ENCODE data around the gene ZCCHC7.

Gene ZCCHC7

DNA sequence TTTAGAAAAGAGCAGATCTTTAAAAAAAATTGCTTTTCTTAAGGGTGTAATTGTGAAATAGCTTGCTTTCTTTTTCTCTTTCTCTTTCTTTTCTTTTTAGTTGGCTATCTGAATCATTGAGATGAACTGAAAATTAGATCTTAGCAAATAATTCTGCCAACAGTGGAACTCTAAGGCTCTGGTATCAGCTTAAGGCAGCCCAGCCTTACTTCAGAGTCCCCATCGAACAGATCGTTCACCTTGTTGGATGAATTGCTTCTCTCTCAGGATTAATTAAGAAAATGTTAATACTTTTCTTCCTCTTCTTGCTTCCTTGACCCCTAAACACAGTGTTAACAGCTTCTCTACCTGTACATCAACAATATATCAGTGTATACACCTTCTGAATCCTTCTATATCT is 92.1 kb downstream of the ZCCHC7 start:
- no peak for FAIRE-seq

DNA sequence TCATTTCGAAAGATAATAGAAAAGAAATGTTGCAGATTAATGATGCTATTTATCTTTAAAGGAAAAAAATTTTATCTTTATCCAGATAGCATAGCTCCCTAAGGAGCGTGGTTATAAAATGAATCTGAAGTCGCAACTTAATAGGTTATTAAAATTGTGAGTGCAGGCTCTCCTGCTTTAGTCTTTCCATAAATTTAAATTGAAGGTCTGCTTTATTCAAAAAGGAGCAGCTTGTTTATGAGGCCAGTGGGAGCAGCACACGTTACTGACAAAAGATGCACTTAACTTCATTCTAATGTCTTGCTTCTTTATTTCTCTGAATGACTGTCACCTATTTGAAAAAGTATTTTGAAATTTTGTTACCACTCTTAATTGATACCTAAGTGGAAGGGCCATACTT is 95.0 kb downstream of the ZCCHC7 start:
- no peak for FAIRE-seq

DNA sequence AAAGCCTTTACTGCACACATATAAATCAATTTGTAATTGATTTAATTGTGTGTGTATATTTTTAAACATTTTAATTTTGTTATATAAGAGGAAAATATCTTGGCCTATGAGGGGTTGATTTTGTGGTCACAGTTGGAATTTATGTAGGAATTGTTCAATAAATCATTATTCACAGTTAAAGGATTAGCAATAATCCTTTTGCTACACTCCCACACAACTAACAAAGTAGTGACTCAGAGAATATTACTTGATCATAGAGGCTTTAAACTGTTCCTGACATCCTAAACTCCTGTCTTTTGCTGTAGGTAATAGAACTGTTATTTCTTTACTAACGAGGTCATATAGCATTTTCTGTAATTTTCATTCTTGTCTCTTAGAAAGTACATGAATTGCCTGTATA is 95.5 kb downstream of the ZCCHC7 start:
- no peak for FAIRE-seq

DNA sequence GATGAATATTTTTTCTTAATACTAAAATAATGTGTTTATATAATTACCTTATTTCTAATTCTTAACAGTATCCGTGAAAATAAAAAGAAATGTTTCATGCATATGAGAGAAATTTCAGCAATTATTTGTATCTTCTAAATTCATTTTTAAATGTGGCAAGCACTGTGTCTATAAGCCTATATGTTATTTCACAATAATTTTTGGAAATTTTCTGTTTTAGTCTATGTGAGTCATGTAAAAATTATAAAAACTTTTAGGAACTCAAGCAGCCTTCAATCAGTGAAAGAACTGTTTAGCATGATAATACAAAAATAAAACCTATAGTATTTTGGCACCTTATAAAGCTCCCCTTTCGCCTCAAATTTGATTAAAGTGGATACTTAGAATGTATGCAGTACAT is 96.8 kb downstream of the ZCCHC7 start:
- no peak for FAIRE-seq

DNA sequence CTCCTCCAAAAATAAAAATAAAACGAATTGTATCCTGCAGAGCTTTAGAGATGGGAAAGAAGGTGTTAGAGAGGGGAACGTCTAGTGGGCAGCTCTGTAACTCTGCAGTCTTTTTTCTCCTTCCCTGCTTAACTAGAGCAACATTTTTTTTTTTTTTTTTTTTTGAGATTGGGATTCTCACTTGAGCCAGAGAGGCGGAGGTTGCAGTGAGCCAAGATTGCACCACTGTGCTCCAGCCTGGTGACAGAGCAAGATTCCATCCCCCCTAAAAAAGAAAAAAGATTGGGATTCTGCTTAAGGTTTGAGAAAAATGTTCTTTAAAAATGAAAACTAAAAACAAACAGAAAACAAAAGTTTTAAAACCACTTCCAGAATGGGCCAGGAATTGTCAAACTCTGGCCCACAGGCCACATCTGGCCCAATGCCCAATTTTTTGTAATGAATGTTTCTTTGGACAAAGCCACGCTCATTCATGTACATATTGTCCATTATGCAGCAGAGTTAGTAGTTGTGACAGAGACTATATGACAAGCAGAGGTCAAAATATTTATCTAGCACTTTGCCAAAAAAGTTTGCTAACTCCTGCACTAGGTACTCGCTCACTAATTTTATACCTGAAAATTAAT is 98.5 kb downstream of the ZCCHC7 start:
- FAIRE-seq: no peak

DNA sequence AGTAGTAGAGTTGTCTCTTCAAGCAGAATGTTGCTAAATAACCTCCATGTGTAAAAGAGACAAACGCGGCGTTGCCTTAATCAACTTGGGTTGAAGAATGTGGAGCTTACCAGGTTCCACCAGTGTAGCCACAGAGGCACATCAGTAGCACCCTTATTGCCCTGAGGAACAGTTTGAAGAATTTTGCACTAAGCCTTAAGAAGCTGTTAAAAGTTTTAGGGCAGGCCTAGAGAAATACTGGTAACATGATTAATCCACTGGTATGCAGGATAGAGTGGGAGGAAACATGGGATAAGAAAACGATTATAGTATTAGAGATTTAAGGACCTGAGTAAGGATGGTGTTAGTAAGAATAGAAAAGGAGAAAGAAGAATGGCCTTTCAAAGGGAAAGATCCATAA is 100.6 kb downstream of the ZCCHC7 start:
- no peak for FAIRE-seq

DNA sequence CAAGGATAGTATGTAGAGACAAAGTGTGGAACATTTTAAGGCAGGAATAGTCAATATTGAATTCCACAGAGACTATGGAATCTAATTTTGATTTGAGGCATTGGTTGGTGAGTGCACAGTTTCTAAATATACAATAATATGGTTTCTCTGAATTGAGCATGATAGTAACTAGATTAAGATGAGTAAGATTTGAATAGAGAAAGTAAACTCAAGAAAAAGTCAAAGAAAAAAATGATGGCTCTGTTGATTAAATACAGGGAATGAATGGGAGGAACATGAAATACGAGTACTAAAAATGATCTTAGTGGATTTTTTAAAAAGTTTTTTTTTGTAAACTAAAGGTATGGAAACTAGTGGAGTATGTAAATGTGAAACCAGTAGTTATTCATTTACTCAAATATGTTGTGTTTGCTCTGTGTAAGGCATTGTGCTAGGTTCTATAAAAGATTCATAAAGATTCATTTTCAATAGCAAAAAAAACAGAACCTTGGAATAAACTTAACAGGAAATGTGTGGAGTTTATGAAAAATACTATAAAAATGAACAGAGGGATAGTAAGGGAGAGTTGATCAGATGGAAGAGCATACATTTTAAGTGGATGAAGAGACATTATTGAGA is 101.2 kb downstream of the ZCCHC7 start:
- no peak for FAIRE-seq

DNA sequence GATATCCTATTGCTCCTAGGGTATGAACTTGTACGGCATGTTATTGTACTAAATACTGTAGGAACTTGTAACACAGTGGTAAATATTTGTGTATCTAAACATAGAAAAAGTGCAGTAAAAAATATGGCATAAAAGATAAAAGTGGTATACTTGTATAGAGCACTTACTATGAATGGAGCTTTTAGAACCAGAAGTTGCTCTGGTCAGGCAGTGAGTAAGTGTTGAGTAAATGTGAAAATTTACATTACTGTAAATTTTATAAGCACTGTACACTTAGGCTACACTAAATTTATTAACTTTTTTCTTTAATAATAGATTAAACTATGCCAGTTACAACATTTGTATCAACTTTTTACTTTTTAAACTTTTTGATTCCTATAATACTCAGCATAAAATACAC is 109.1 kb downstream of the ZCCHC7 start:
- FAIRE-seq: peak; percentile 21

DNA sequence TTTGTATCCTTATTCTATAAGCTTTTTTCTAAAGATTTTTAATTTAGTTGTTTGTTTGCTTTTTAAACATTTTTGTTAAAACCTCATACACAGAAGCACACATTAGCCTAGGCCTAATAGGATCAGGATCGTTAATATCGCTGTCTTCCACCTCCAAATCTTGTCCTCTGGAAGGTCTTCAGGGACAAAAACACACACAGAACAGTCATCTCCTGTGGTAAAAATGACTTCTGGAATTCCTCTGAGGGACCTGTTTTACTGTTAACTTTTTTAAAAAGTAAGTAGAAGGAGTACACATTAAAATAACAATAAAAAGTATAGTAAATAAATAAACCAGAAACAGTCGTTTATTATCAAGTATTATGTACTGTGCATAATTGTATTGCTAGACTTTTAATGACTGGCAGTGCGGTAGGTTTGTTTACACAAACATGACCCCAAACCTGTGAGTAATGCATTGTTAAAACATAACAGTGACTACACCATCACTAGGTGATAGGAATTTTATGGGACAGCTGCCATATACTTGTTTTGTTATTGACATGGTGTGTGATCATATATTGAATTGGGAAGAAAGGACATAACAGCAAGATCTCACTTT is 109.6 kb downstream of the ZCCHC7 start:
- FAIRE-seq: no peak

DNA sequence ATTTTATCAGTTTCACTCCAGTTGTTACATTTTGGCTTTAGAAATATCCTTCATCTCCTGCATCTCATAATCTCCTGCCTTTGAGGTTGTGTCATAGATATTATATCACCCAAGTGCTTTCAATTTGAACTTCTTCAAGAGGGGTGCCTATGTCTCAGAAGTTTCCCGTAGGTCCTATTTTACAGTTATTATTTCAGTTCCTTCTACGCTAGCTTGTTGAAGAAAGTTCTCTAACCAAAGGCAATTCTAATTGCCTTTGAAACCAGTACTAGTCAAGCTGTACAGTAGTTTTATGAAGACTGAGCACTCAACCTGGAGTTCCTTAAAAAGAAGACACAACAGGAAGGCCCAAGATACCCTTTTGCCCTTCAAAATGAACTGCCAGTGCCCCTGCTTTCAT is 116.4 kb downstream of the ZCCHC7 start:
- FAIRE-seq: no peak

DNA sequence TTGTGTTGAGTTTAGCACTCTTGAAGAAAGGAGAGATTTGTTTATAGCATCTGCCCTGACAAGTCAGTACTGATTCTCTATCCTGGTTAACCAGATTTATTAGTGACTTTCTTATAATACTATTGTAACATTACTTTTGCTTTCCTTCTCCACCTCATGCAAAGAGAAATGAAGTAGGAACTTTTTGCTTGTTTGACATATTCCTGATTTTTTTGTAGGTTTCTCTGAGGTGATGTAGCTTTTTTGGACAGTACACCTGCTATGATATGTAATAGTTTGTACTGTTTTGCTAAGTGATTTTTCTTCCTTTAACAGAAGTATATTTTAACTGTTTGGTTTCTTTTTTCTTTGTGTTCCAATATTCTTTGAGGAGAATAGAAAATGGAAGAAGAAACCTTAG is 117.7 kb downstream of the ZCCHC7 start:
- FAIRE-seq: no peak

DNA sequence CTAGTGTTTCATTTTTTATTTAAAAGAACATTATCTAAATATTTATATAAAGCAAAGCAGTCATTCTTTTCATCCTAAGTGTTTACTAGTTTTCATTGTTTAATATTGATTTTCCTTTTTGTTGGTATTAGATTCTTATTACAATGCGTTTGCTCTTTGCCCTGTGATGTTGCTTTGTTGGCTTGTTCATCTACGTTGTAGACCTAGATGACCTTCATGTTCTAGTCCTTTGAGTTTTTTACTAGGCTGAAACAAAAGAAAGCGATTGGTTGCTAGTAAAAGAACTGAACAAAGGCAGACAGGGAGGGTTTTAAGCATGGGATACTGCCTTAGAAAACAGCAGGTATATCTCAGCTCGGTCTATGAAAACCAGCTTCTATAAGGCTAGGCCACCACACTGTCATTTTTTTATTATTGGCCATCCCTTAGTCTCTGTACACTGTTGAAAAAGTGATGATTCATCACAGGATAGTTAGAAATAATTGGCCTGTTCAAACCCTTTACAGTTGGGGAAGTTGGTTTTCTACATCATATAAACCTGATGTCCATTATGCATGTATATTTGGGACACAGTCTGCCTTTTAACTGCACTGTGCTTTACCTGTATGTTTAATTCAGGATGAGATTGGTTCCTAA is 119.0 kb downstream of the ZCCHC7 start:
- no peak for FAIRE-seq

DNA sequence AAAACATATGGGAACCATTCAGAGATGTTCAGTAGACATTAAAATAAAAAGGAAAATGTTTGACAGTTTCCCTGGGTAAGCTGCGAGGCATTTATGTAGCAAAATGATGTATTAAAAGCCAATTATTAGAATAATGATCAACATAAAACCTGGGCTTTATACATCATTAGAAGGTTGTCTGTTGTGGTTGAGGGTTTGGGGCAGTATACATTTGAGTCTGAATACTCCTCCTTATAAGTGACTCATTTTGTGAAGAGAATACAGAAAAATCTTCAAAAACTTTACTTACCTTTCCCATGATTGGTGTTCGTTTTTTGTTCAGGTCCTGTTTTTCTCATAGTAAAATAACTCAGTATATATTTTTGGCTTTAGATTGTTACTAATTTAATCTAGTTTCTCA is 119.5 kb downstream of the ZCCHC7 start:
- no peak for FAIRE-seq

DNA sequence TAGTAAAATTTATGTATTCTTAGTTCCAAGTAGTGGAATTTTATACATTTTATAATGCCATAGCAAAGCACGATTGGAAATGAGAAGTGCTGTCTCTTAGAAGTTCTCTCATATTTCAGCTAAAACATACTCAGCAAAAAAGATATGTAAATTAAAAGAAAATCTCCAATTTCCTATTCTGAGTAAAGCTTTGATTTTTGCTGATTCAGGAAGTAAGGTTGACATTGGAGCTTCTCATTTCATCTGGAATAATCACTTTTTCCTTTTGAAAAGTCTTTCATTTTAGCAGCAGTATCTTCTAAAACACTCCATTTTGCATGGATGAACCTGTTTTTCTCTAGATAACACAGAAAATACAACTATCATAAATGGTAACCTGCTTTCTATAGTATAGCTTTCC is 121.0 kb downstream of the ZCCHC7 start:
- FAIRE-seq: no peak

DNA sequence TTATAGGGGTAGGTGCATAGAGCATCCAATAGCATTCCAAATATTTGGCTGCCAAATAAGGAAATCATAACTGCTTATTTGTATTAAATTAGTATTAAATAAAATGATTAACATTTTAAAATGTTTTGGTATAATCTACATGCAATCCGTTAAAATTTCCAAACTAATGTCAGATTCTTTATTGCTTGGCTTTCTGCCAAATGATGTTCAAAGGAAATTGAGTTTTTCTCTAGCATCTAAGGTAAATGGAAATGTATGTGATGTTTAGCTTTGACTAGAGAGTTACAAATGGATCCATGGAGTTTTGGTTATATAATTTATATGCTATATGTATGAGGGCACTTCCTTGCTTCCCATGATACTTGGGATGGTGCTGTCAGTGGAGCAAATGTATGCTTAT is 121.7 kb downstream of the ZCCHC7 start:
- no peak for FAIRE-seq

DNA sequence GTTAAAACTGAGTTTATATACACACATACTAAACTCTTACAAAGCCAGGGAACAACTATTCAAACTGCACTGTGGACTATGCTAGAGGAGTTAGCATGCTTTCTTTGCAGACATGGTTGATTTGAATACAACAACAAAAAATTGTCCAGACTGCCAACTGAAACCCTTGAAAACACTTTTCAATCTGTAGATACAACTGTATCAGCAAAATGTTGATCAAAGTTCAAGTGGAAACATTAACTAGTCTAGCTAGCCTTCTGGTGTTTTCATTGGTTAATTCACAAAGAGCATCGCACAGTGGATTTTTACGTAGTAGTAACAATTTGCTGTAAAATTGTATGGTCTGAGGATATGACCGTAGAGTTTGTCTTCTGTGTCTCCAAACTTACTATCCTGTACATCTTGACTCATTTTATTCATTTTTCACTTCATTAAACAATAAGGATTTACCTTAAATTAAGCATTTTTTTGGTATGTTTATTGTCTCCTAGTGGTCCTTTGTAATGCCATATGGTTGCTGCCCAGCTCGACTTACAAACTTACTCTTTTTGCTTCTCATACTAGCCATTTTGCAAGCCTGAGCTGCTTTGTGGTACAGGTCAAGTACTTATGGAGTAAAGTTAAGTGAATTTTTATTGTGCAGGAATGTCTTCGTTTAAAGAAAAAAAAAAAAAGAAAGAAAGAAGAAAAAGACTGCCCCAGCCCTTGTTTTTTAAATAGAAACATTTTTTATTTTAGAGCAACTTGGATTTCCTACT is 123.4 kb downstream of the ZCCHC7 start:
- FAIRE-seq: no peak

DNA sequence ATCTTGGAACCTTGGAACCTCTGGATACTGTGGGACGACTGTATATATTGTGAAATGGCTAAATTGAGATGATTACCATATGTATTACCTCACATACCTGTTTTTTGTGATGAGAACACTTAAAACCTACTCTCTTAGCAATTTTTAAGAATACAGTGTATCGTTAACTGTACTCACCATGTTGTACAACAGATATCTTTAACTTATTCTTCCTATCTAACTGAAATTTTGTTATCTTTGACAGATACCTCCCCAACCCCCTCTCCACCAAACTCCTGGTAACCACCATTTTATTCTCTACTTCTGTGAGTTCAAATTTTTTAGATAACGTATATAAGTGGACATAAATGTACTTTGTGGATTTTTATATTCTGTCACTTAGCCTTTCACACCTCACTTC is 126.5 kb downstream of the ZCCHC7 start:
- FAIRE-seq: no peak

DNA sequence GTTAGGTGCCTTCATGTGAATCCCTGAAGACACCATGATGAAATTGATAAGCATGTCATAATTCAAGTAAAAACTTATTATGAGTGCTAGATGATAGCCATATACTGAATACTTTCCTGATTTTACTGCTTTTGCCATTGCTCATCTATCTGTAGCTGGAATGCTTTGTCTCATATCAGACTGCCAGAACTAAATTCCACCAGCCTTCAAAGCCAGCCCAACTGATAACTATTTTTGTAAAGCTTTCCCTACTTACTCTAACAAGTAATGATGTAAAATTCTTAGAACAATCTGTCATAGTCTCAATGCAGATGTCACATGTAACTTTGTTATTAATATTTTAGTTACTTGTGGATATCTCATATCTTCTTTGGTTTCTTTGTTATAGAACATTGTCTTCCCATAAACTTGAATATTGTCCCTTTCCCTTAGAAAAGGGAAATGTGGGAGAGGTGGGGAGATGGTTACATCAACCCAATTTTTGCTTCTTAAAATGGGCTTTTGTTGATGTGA is 128.3 kb downstream of the ZCCHC7 start:
- no peak for FAIRE-seq

DNA sequence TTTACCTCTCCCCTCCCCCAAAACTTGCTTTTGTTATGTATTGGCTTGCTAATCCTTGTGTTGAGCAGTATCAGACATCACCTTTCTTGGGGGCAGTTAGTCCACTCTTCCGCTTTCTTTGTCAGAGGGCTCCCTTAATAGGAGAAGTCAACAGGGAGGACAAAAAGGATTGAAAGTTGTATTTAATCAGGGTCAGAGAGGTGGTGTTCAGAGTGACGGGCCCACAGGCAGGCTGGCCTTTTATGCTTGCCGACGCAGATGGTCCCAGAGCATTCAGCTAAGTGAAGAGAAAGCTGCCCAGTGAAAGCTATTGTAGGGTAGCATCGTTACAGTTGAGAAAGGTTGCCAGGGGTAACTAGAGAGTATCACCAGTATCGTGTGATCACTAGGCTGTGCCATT is 131.1 kb downstream of the ZCCHC7 start:
- FAIRE-seq: no peak

DNA sequence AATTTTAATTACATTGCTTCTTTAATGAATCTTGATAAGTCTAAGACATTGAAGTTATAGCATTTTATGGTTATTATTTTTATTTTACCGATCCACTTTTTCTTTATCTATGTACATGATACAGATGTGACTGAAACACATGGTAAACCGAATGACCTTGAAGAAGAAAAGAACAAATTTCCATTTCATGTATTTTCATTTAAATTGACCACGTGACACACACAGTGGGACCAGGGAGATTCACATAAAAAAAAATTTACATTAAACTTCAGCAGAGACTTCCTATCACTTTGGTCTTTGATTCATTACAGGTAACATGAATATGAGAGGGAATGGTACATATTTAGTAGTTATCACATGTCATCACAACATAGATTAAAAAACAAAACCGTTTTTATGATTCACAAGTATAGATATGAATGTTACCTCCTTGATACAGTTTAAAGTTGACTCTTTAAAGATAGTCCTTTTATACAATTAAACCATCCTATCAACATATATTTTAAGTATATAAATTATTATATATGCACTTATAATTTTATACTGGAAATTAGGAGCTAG is 133.1 kb downstream of the ZCCHC7 start:
- no peak for FAIRE-seq

DNA sequence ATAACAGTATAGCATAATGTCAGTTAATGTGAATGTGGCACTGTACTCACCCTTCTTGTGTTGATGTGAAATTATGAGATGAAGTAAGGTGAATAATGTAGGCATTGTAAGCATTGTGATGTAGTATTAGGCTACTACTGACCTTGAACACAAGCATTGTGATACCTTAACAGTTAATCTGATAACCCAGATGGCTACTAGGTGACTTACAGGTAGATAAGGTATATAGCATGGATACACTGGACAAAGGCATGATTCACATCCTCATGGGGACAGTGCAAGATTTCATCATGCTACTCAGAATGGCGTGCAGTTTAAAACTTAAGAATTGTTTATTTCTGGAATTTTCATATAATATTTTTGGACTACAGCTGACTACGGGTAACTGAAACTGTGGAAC is 134.8 kb downstream of the ZCCHC7 start:
- FAIRE-seq: no peak

DNA sequence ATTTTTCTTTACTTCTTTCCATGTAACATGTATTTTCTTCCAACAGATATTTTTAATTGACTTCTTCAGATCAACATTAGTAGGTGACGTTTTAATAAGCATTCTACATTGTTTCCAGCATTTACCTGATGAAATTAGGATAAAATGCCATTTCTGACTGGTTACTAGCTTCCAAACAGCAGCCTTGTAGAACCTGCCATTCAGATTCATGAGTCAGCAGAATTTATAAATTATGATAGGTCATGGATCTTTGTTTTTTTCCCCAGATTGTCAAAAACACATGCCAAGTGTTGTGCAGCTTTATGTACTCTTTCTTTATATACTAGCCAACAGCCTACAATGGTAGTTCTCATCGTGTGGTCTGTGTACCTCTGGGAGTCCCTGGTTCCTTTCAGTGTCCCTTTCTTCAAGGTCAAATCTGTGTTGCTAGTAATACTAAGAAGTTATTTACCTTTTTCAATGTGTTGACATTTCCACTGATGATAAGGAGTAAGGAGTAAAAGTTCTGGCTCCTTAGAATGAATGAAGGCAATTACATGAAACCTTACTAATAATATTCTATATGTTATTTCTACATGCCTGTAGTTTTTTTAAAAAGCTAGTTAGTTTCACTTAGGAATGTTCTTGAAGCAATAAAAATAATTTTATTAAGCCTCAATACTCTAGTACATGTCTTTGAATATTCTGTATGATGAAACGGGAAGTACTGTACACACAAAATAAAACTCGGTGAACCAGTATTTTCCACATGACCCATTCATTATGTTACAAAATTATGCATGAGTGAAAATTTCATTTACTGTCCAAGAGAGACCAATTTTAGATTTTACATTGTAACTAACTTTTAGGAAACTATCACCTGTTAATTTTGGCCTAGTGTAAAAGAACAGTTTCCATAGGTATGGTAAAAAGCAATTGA is 135.8 kb downstream of the ZCCHC7 start:
- no peak for FAIRE-seq

Measured in colon (tissue), 2 donors.